OCI-LY3 (cell line): ENCODE data around the gene GNG11.

Experiments
- EZH2phosphoT487 ChIP-seq: fragments of 200-600 bp; shearing (Covaris generic); IDR thresholded peaks from 2 replicates; pipeline ENCODE4 v1.6.1; 2018; ENCODE audit warnings: antibody characterized with exemption, mixed run types, low read depth
- TF ChIP-seq, protein P1 (sequence below): fragments of 200-600, 300-600 bp; sonication (generic); IDR thresholded peaks from 2 replicates; pipeline ENCODE4 v1.5.1; 2014; ENCODE audit warnings: antibody characterized with exemption, low read length, low read depth

GRCh38 chr7:93890464-93891068 is 31.0 kb upstream of the GNG11 start, which contains the start of gene TFPI2:
- TF ChIP-seq, protein P1, sequence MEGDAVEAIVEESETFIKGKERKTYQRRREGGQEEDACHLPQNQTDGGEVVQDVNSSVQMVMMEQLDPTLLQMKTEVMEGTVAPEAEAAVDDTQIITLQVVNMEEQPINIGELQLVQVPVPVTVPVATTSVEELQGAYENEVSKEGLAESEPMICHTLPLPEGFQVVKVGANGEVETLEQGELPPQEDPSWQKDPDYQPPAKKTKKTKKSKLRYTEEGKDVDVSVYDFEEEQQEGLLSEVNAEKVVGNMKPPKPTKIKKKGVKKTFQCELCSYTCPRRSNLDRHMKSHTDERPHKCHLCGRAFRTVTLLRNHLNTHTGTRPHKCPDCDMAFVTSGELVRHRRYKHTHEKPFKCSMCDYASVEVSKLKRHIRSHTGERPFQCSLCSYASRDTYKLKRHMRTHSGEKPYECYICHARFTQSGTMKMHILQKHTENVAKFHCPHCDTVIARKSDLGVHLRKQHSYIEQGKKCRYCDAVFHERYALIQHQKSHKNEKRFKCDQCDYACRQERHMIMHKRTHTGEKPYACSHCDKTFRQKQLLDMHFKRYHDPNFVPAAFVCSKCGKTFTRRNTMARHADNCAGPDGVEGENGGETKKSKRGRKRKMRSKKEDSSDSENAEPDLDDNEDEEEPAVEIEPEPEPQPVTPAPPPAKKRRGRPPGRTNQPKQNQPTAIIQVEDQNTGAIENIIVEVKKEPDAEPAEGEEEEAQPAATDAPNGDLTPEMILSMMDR = no peak
- no peak for TF ChIP-seq EZH2phosphoT487
